DMS53 (cell line): ENCODE measurements around the gene SLC26A4.
A peak's percentile ranks its signal among the peaks of the same experiment; 100 is the strongest.
"Not testable (repeated sequence)": the region's sequence is repeated elsewhere in the genome, so short reads cannot be mapped to it uniquely, and the experiment has no call there.

Source experiments
- DNase-seq: peaks from one replicate; lab custom pipeline; 2025; lab: John Stamatoyannopoulos, UW

SLC26A4 gene

DNA sequence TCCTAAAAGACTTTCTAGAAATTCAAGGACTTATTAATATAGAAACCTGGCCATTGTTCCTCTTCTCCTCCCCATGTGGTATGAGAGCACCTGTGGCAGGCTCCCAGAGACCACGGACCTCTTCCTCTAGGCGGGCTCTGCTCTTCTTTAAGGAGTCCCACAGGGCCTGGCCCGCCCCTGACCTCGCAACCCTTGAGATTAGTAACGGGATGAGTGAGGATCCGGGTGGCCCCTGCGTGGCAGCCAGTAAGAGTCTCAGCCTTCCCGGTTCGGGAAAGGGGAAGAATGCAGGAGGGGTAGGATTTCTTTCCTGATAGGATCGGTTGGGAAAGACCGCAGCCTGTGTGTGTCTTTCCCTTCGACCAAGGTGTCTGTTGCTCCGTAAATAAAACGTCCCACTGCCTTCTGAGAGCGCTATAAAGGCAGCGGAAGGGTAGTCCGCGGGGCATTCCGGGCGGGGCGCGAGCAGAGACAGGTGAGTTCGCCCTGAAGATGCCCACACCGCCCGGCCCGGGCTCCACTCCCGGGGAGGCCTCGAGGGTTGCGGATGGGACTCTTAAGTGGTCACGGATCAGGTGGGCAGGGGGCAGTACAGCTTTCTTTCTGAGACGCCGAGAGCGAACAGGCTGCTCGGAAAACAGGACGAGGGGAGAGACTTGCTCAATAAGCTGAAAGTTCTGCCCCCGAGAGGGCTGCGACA is at the start of gene SLC26A4:
Gene SLC26A4 (plus strand): TSS at position 448 of the 700 bp plus-strand sequence. CDS start 814 bp downstream, outside the sequence.
- peak; percentile 57 for DNase-seq

DNA sequence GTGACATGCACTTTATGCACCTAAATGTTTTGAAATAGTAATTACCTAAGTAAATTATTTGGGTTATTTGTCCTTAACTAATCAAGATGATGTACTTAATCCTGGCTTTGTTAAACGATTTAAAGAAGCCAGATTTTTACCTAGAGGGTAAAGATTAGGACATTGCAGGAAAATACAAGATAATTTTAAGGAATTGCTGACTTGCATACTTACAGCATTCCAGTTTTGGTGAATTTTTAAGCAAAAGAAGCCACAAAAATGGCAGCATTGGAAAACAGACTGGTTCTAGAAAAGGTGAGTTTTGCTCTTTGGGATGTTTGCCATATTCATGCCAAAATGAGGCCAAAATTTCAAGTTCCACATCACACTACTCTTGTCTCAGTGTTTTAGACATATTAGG is 47.2 kb upstream of the SLC26A4 start:
- no peak for DNase-seq

DNA sequence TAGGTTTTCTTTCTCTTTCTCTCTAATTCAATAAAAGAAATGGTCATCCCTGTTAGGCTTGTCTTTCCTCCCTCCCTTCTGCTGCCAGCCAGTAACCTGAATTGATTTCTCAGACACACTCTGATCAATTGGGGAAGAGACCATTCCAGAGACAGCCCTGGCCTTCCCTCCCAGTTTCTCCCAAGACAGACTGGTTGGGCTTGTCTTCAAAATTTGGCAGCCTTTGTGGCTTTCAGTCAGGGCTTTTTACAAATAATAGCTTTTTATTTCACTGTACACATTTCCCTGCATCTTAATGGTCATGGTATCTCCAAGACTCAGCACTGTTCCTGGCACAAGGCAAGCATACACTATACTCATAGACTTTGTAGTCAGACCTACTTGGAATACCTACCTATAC is 46.7 kb upstream of the SLC26A4 start:
- DNase-seq: no peak

GRCh38 chr7:107614425-107614824 is 46.2 kb upstream of the SLC26A4 start:
- no peak for DNase-seq

DNA sequence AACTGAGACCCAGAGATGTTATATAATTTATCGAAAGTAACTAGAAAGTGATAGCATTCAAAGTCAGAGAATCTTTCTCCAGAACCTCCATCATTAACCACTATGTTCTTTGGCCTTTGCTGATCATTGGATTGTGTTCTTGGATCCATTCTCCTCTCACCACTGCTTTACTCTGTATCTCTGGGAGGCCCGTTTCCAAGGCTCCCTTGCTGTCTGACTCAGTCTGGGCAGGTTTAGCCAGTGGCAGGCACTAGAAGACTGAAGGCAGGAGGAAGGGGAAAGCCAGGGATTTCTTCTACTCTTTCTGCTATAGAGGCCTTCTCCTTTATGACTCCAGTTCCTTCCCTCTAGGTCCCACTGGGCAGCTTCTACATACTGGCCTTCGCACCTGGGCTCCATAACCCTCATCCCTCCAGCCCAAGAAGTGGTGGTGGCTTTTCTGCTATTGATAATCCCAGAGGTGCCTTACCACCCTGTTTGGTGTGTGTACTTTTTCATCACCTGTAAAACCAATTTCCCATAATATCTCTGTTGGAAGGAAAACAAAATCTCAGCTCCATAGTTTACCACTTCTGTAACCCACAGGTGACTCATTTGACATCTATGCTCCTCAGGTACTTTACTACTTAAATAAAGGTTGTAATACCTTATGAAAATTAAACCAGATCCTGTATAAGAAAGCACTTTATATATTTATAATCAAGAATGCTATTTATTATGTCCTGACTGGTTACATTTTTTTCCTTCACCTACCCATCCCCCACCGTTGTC is 44.5 kb upstream of the SLC26A4 start:
- no peak for DNase-seq

- DNase-seq: no peak
Measured at GRCh38 chr7:107622429-107622828, 38.2 kb upstream of the SLC26A4 start.

GRCh38 chr7:107622894-107623293 is 37.7 kb upstream of the SLC26A4 start:
- DNase-seq: no peak

DNA sequence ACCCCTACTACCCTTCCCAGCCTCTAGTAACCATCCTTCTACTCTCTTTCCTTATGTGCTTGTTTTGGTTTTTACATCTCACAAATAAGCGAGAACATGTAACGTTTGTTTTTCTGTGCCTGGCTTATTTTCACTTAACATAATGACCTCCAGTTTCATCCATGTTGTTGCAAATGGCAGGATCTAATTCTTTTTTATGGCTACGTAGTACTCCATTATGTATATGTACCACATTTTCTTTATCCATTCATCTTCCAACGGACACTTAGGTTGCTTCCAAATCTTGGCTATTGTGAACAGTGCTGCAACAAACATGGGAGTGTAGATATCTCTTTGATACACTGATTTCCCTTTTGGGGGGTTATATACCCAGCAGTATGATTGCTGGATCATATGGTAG is 33.6 kb upstream of the SLC26A4 start:
- DNase-seq: no peak

- DNase-seq: no peak
Measured at GRCh38 chr7:107628461-107629064, 32.1 kb upstream of the SLC26A4 start.

DNA sequence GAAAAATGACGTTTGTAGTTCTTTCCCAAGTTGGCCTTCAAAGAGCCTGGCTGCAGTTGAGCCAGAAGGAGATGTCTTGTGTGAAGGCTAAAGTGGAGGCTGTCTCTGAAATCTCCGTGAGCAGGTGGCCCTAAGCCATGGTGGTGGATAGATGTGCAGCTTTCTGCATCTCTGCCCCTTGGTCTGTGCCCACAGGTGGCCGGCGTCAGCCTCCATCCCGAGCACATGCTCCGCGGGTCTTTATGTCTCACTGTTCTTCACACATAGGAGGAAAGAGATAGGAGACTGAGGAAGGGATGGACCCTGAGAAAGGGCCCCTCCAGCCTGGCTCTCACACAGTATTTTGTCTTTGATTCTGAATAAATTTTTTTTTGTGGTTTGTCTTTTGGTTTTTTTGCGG is 30.3 kb upstream of the SLC26A4 start:
- no peak for DNase-seq

GRCh38 chr7:107631588-107632491 is 28.8 kb upstream of the SLC26A4 start:
- DNase-seq: no peak

DNA sequence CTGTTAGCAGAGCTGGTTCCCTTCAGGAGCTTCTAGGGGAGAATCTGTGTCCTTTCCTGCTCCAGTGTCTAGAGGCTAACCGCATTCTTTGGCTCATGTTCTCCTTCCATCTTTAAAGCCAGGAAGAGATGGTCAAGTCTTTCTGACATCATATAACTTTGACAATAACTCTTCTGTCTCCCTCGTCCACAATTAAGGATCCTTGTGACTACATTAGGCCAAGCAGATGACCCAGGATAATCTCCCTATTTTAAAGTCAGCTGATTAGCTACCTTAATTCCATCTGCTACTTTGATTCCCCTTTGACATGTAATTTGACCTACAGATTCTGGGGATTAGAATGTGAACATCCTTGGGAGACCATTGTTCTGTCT is 28.1 kb upstream of the SLC26A4 start:
- no peak for DNase-seq

- no peak for DNase-seq
Measured at GRCh38 chr7:107638594-107638993, 22.0 kb upstream of the SLC26A4 start.

DNA sequence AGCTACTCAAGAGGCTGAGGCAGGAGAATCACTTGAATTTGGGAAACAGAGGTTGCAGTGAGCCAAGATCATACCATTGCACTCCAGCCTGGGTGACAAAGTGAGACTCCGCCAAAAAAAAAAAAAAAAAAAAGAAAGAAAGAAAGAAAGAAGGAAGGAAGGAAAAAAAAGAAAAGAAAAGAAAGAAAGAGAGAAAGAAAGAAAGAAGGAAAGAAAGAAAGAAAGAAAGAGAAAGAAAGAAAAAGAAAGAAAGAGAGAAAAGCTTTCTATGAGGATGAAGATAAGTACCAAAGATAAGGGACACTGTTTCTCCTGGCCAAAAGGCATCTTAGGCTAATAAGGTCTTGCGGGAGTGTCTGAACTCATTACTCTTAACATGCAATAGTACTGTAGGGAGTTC is 21.6 kb upstream of the SLC26A4 start:
- DNase-seq: not testable (repeated sequence)

- no peak for DNase-seq
Measured at GRCh38 chr7:107641676-107642075, 19.0 kb upstream of the SLC26A4 start.

DNA sequence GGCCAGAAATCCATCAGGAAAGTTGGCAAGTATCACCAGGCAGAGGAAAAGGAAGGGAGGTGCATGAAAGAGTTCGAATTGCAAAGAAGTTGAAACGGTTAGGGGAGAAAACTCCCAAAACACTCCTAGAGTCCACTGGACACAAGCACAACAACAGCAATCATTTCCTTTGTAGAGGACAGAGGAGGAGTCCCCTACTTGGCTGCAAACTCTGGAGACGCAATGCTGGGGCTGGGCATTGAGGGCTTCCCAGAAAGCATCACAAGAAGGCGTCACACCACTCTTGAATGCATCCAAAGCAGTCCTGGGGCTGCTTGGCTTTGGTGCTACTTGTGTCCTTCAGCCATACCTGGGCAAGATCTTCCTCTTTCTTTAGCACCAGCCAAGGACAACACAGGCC is 18.1 kb upstream of the SLC26A4 start:
- DNase-seq: no peak

- DNase-seq: no peak
Measured at GRCh38 chr7:107643407-107643806, 17.2 kb upstream of the SLC26A4 start.

DNA sequence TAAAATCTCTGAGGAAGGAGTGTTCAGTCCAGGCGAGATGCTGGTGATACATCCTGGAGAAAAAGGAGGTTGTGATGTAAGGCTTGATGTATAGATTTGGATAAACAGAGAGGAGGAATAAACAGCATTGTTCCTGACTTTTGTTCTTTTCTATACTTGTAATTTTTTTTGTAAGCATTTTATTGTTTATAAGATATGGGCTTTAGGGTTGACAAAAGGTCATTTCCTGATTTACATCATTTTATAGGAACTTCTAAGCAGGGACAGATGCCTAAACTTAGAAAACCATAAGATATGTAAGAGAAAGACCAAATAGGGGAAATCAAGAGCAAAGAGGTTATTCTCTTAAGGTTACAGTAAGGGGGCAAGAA is 16.7 kb upstream of the SLC26A4 start:
- no peak for DNase-seq

DNA sequence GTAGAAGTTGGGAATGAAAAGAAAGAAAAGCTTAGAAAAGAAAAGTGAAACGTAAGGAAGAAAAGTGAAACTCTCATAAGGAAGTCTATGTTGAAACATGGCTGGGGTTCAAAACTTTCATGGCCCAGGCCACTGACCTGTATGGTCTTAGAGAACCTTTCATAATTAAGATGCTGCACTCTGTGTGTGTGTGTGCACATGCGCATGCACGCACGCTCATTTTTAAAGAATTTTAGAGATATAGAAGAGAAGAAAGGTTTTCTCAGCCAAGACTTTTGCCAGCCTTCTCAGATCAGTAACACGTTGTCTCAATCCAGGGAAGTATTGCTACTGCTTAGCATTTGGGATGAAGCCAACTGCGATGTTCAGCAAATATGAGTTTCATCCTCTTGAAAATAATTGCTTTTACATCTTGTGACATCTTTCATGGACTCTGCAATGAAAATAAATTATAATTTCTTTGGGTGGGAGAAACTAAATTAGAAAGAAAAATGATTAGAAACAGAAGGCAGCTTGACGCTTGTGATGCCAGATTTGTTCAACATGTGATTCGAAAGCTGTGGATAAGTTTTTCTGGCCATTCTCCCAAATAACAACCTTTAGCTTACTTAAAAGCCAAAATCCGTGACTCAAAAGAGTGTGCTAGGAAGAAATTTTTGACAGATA is 16.2 kb upstream of the SLC26A4 start:
- no peak for DNase-seq

GRCh38 chr7:107652642-107653041 is 8.0 kb upstream of the SLC26A4 start:
- DNase-seq: no peak

- no peak for DNase-seq
Measured at GRCh38 chr7:107658467-107658866, 2.2 kb upstream of the SLC26A4 start.

GRCh38 chr7:107659666-107660065 is 962 bp upstream of the SLC26A4 start:
- DNase-seq: no peak
